Measurements from ENCODE around the gene PRMT3.
"Not testable (repeated sequence)": the region's sequence is repeated elsewhere in the genome, so short reads cannot be mapped to it uniquely, and the experiment has no call there.

PRMT3 gene

DNA sequence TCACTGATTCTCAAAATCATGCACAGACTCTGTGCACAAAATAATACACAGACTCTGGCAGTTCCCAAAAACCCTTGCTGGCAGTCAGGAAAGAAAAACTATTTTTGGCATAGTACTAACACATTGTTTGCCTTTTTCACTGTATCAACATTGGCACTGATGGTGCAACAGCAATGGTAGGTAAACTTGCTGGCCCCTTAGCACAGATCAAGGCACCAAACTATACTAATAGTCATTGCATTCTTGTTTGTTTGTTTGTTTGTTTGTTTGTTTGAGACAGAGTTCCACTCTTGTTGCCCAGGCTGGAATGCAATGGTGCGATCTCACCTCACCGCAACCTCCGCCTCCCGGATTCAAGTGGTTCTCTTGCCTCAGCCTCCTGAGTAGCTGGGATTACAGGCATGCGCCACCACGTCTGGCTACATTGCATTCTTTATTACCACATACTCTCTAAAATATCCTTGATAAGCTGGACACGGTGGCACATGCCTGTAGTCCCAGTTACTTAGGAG is 130.9 kb downstream of the PRMT3 start:
- DNase-seq, result no peak

DNA sequence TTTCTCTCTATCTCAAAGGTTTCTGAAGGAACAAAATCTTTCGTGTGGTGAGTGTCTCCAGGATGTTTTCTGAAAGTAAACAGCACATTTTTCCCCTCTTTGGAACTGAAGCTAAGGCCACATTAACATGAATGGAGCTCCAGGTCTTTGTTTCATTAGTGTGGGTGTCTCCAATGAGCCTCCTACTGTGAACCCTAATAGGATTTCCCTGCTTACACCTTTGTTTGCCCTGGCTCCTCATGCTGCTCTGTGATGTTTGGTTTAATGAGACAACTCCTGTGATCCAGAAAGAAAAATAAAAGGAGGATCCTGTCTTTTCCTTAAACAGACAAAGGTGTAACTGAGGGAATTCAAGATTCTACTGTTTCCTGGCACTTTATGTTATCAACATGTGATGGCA is 135.0 kb downstream of the PRMT3 start:
- no peak for DNase-seq

DNA sequence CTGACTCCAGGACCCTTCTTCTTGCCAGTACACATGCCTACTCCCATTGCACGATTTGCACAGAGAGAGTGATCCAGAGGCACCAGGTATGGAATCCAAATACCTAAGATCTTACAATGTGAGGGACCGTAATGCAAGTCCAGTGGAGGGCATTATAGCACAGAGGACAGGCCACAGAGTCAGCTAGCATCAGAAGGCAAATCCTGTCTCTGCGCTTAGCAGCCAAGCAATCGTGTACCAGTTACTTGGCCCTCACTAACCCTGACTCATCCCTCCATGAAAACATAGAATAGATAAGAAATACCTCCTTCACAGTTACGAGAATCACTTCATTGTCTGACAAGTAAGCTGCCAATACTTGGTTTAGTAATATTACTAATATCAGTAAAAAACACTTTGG is 142.2 kb downstream of the PRMT3 start:
- no peak for DNase-seq

DNA sequence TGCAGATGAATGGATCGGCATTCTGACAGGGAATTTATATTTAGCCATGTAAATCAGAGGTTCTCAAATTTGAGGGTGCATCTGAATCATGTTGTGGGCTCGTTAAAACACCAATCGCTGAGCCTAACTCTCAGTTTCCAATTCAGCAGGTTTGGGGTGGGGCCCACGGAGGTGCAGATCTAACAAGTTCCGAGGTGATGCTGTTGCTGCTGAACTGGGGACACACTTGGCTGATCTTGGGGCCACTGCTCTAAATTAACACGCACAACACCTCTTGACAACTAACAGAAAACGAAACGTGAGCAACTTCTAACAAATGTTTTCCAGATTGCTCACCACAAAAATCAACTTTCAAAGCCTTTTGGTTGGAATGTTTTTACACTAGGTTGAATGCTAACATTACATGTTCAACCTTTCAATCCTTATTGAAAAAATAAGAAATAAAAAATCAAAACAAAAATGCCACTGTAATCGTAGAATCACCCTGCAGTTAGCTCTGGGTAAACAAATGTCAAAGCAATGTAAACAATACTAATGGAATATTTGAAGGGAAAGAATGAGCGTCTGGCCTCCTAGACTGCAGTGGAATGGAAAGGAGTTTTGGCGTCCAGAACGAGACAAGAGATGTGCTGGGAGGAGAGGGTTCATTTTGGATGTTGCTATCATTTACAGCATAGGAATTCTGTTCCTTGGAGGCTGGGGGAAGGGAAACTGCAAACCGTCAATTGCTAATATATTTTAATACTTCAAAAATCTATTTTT is 143.6 kb downstream of the PRMT3 start:
- DNase-seq, result no peak

DNA sequence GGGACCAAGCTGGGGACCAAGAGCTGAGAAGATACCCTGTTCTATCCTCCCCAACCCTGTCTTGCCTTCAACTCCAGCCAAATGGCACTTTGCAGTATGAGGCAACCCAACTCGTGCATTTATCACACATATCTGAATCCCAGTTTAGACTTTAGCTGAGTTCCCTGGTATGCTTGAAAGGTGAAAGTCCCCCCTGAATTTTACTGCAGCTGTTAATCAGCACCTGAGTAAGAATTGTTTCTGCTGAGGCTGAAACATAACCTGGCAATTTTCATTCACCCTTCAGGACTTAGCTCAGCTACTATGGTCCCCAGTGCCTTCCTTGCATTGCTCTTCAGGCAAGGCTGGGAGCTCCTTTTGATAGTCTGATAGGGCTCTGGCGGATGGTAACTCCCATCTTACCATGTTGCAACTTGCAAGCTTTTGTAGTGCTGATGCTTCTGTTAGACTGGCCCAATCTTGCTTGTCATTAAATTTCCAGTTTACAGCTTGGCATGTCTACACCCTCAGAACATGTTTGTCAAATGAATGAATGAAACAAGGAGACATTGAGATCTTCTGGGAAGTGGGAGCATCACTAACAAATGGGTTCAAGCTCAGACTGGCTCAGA is 147.9 kb downstream of the PRMT3 start:
- DNase-seq, result no peak

DNA sequence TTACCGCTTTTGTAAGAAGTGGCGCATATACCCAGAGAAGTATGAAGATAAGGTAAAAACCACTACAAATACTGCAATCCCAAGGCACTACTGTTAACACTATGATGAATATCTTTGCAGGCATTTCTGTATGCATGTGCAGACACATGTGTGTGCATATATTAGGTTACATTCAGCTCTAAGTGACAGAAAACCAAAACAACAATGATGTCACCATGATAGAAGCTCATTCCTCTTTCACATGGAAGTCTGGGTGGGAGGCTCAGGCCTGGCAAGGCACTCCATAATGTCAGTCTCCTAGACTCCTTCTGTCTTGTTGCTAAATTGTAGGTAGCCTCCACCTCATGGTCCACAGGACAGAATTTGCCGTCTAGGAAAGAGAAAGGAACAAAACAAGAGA is 148.8 kb downstream of the PRMT3 start:
- no peak for DNase-seq

DNA sequence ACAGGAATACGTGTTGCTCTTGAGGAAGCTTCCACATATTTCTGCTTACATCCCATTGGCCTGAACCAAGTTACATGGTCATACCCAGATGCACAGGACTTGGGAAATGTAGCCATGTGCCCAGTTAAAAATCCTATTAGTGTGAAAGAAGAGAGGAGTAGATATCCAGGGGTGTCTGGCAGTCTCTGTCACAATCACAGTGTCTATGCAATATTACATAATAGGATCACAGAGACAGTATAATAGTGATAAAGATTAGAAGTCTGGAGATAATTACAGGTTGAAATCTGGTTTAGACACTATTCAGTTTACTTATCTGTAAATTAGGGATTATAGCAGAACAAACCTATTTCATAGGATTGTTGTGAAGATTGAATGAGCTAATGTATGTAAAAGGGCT is 149.3 kb downstream of the PRMT3 start:
- DNase-seq, result no peak

- DNase-seq, result no peak
Observed at GRCh38 chr11:20541503-20541902, 154.0 kb downstream of the PRMT3 start.

- DNase-seq, result no peak
Observed at GRCh38 chr11:20544603-20545237, 157.2 kb downstream of the PRMT3 start.

DNA sequence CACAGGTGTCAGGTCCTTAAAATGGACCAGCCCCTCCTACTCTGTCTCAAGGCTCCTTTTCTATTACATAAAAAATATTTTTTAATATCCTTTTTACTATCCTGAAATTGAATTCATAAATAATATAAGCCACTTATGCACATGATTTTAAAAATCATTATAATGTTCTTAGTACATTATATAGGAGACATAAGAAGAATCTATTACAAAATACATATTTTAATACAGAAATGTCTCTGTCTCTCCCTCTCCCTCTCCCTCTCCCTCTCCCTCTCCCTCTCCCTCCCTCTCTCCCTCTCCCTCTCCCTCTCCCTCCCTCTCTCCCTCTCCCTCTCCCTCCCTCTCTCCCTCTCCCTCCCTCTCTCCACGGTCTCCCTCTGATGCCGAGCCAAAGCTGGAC is 159.9 kb downstream of the PRMT3 start:
- no peak for DNase-seq

GRCh38 chr11:20551096-20551495 is 163.6 kb downstream of the PRMT3 start:
- DNase-seq, result no peak

DNA sequence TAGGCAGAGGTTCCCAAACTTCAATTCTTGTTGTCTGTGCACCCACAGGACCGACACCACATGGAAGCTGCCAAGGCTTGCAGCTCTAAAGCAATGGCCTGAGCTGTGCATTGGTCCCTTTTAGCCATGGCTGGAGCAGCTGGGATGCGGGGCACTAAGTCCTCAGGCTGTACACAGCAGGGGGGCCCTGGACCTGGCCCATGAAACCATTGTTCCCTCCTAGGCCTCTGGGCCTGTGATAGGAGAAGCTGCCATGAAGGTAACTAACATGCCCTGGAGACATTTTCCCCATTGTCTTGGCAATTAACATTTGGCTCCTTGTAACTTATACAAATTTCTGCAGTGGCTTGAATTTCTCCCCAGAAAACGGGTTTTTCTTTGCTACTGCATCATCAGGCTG is 168.3 kb downstream of the PRMT3 start:
- DNase-seq, result no peak

- not testable (repeated sequence) for DNase-seq
Observed at GRCh38 chr11:20556396-20556795, 168.9 kb downstream of the PRMT3 start.

GRCh38 chr11:20558741-20559140 is 171.2 kb downstream of the PRMT3 start:
- DNase-seq, result no peak

Measured in NCI-H2081 treated with DMSO at 0.1 percent for 48 hours (cell line).